ENCODE data around the gene PAMR1.

GRCh38 chr11:35426351-35426750 lies 99.1 kb downstream of the PAMR1 start:
- TF ChIP-seq CTCF (IDR thresholded peaks at IDR 0.05) (no peak), EZH2 (IDR thresholded peaks at IDR 0.05) (no peak), EZH2phosphoT487 (IDR thresholded peaks at IDR 0.05) (no peak)
